HepG2 (cell line): ENCODE results near the gene SNX15. TPM values are rescaled to one million over a fixed set of nuclear protein-coding genes. Genes with fewer than 3 reads are reported as not detected.
A peak's percentile ranks its signal among the peaks of the same experiment; 100 is the strongest.

Source experiments
- CCDC6 ChIP-seq: sonication (generic); formaldehyde crosslinking; IDR thresholded peaks from 2 replicates; pipeline ENCODE4 v1.8.1; 2022; ENCODE audit warnings: mild to moderate bottlenecking, missing genetic modification reagents, moderate library complexity
- CHCHD3 ChIP-seq: sonication (generic); formaldehyde crosslinking; IDR thresholded peaks from 2 replicates; pipeline ENCODE4 v1.8.0; 2022; ENCODE audit warnings: mild to moderate bottlenecking, missing genetic modification reagents, moderate library complexity
- ELF1 ChIP-seq: sonication (generic); formaldehyde crosslinking; IDR thresholded peaks from 2 replicates; pipeline ENCODE4 v1.4.0; 2020; ENCODE audit warnings: missing genetic modification reagents
- GMEB2 ChIP-seq: IDR thresholded peaks from 2 replicates; pipeline ENCODE4 v1.6.1; 2016; ENCODE audit warnings: missing biosample characterization, missing genetic modification reagents, low read depth
- HBP1 ChIP-seq: IDR thresholded peaks from 2 replicates; pipeline ENCODE4 v1.6.1; 2016; ENCODE audit warnings: low read depth, control low read depth
- HMG20A ChIP-seq: IDR thresholded peaks from 2 replicates; pipeline ENCODE4 v1.6.1; 2016; ENCODE audit warnings: borderline replicate concordance
- KLF15 ChIP-seq: sonication (generic); formaldehyde crosslinking; IDR thresholded peaks from 2 replicates; pipeline ENCODE4 v1.8.1; 2023; ENCODE audit warnings: borderline replicate concordance, mild to moderate bottlenecking, inconsistent platforms, missing genetic modification reagents, mixed read lengths
- MEIS2 ChIP-seq: sonication (generic); formaldehyde crosslinking; IDR thresholded peaks from 2 replicates; pipeline ENCODE4 v1.9.0; 2021; ENCODE audit warnings: mild to moderate bottlenecking, missing genetic modification reagents
- PRPF4 ChIP-seq: fragments of 200-400 bp; formaldehyde crosslinking; IDR thresholded peaks from 2 replicates; pipeline ENCODE4 v1.6.1; 2016; ENCODE audit warnings: low read length, low read depth; ENCODE audit not compliant: poor library complexity, severe bottlenecking
- PTBP1 ChIP-seq: fragments of 200-400 bp; formaldehyde crosslinking; IDR thresholded peaks from 2 replicates; pipeline ENCODE4 v1.6.1; 2018; ENCODE audit warnings: low read length, low read depth; ENCODE audit not compliant: poor library complexity, severe bottlenecking
- RBM22 ChIP-seq: fragments of 200-400 bp; formaldehyde crosslinking; optimal IDR thresholded peaks from 2 replicates; pipeline ENCODE3; 2017; ENCODE audit warnings: mild to moderate bottlenecking, low read length, moderate library complexity
- ZBTB7B ChIP-seq: sonication (generic); formaldehyde crosslinking; IDR thresholded peaks from 2 replicates; pipeline ENCODE4 v1.4.0; 2020; ENCODE audit warnings: missing genetic modification reagents
- ZFAT ChIP-seq: sonication (generic); formaldehyde crosslinking; conservative IDR thresholded peaks from 2 replicates; pipeline ENCODE4 v1.8.1; 2023; ENCODE audit warnings: missing genetic modification reagents, inconsistent platforms
- ZGPAT ChIP-seq: IDR thresholded peaks from 2 replicates; pipeline ENCODE4 v1.6.1; 2016; ENCODE audit warnings: mild to moderate bottlenecking
- ZMAT5 ChIP-seq: sonication (generic); formaldehyde crosslinking; IDR thresholded peaks from 2 replicates; pipeline ENCODE4 v1.5.0; 2020; ENCODE audit warnings: mild to moderate bottlenecking, low read depth, missing genetic modification reagents, borderline replicate concordance
- ZMYM2 ChIP-seq: sonication (generic); formaldehyde crosslinking; IDR thresholded peaks from 2 replicates; pipeline ENCODE4 v1.8.0; 2022; ENCODE audit warnings: mild to moderate bottlenecking, missing genetic modification reagents
- ZNF33A ChIP-seq: sonication (generic); formaldehyde crosslinking; IDR thresholded peaks from 2 replicates; pipeline ENCODE4 v1.5.1; 2020; ENCODE audit warnings: missing genetic modification reagents, mild to moderate bottlenecking, moderate library complexity, borderline replicate concordance
- ZNF383 ChIP-seq: sonication (generic); formaldehyde crosslinking; IDR thresholded peaks from 2 replicates; pipeline ENCODE4 v1.4.0; 2020; ENCODE audit warnings: missing genetic modification reagents, mild to moderate bottlenecking, borderline replicate concordance
- ZNF589 ChIP-seq: sonication (generic); formaldehyde crosslinking; conservative IDR thresholded peaks from 2 replicates; pipeline ENCODE4 v1.8.0; 2022; ENCODE audit warnings: mild to moderate bottlenecking, moderate library complexity, missing genetic modification reagents
- ZNF615 ChIP-seq: sonication (generic); formaldehyde crosslinking; IDR thresholded peaks from 2 replicates; pipeline ENCODE4 v1.5.0; 2020; ENCODE audit warnings: mild to moderate bottlenecking, missing genetic modification reagents, borderline replicate concordance
- ZNF687 ChIP-seq: sonication (generic); formaldehyde crosslinking; IDR thresholded peaks from 2 replicates; pipeline ENCODE4 v1.5.1; 2020; ENCODE audit warnings: mild to moderate bottlenecking, missing genetic modification reagents, moderate library complexity
- polyA plus RNA-seq, 8 experiments: library from polyadenylated mRNA; depleted of rRNA in 3 of 8; stranded (reverse) in 7 of 8; unstranded in 1 of 8; fragments of >200 nt; fragmentation: Illumina TruSeq in 4 of 8; extraction: Trizol in 4 of 8; gene quantifications; 2 replicates each; pipeline versions ENCODE4 v1.2.1 to v1.2.3, GENCODE V29; 2011 to 2016; ENCODE audit warnings: low read depth in 4 of 8, missing spikeins in 1 of 8, mixed read lengths in 1 of 8; ENCODE audit not compliant: insufficient read depth in 1 of 8
- total RNA-seq, 5 experiments: library from RNA; depleted of rRNA; stranded (reverse); fragments of >200 nt; fragmentation: Illumina TruSeq; extraction: Trizol; gene quantifications; 2 replicates each; pipeline ENCODE4 v1.2.3, GENCODE V29; 2016; ENCODE audit warnings: low read depth in 1 of 5

SNX15 gene
- total and polyA plus RNA-seq, 2 of the 13 experiments (the other 11 are each of a cell fraction or from before 2014, with no cell fraction given), result 19.1 to 22.6 TPM

GRCh38 chr11:64996710-64997380 lies 30.4 kb upstream of the SNX15 start, which contains the start of gene BATF2 (continued):
- TF ChIP-seq ZNF687 (CRISPR knock-in tag) (peak; percentile 90), ZBTB7B (CRISPR knock-in tag) (peak; percentile 93), HMG20A (peak; percentile 58; the same call in 1 of the 2 replicates), ELF1 (CRISPR knock-in tag) (peak; percentile 86), ZGPAT (CRISPR knock-in tag) (peak; percentile 89), ZNF383 (no peak), ZMYM2 (CRISPR knock-in tag) (0 out of 2 replicates have a peak, but pooled peaks have one; percentile 62), ZNF615 (no peak), PTBP1 (no peak), ZNF33A (CRISPR knock-in tag) (no peak), ZNF589 (no peak), CHCHD3 (CRISPR knock-in tag) (no peak), PRPF4 (no peak), RBM22 (no peak), GMEB2 (no peak), HBP1 (CRISPR knock-in tag) (peak; percentile 71; the same call in 1 of the 2 replicates), MEIS2 (CRISPR knock-in tag) (no peak), KLF15 (CRISPR knock-in tag) (no peak), ZFAT (CRISPR knock-in tag) (no peak), ZMAT5 (CRISPR knock-in tag) (no peak), CCDC6 (CRISPR knock-in tag) (peak; percentile 91; the same call in 1 of the 2 replicates)
